Measurements from ENCODE around the gene RASA2.

Gene RASA2

DNA sequence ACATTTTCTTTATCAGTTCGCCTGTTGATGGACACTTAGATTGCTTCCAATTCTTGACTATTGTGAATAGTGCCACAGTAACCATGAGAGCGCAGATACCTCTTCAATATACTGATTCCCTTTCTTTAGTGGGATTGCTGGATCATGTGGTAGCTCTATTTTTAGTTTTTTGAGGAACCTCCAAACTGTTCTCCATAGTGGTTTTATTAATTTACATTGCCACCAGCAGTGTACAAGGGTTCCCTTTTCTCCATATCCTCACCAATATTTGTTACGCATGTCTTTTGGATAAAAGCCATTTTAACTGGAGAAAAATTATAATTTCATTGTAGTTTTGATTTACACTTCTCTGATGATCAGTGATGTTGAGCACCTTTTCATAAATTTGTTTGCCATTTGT is 59.3 kb downstream of the RASA2 start:
- no peak for DNase-seq (ENCODE audit: low read depth)
- TF ChIP-seq, protein P1, sequence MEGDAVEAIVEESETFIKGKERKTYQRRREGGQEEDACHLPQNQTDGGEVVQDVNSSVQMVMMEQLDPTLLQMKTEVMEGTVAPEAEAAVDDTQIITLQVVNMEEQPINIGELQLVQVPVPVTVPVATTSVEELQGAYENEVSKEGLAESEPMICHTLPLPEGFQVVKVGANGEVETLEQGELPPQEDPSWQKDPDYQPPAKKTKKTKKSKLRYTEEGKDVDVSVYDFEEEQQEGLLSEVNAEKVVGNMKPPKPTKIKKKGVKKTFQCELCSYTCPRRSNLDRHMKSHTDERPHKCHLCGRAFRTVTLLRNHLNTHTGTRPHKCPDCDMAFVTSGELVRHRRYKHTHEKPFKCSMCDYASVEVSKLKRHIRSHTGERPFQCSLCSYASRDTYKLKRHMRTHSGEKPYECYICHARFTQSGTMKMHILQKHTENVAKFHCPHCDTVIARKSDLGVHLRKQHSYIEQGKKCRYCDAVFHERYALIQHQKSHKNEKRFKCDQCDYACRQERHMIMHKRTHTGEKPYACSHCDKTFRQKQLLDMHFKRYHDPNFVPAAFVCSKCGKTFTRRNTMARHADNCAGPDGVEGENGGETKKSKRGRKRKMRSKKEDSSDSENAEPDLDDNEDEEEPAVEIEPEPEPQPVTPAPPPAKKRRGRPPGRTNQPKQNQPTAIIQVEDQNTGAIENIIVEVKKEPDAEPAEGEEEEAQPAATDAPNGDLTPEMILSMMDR (conservative IDR thresholded peaks at IDR 0.05; ENCODE audit: control insufficient read depth, insufficient read depth, low read depth, low read length): no peak
- no peak overlapping the region for H3K4me3 ChIP-seq (ENCODE audit: control insufficient read depth, low read depth, low read length)

DNA sequence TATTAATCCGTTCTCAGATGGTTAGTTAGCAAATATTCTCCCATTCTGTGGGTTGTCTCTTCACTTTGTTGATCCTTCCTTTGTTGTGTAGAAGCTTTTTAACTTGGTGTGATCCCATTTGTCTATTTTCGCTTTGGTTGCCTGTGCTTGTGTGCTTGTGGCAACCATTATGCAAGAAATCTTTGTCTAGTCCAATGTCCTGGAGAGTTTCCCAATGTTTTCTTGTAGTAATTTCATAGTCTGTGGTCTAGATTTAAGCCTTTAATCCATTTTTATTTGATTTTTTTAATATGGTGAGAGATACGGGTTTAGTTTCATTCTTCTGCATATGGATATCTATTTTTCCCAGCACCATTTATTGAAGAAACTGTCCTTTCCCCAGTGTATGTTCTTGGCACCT is 59.8 kb downstream of the RASA2 start:
- no peak overlapping the region for H3K4me3 ChIP-seq (ENCODE audit: control insufficient read depth, low read depth, low read length)
- TF ChIP-seq, protein P1 (conservative IDR thresholded peaks at IDR 0.05; ENCODE audit: control insufficient read depth, insufficient read depth, low read depth, low read length): no peak
- no peak for DNase-seq (ENCODE audit: low read depth)

GRCh38 chr3:141547791-141548190 is 61.0 kb downstream of the RASA2 start:
- TF ChIP-seq, protein P1 (conservative IDR thresholded peaks at IDR 0.05; ENCODE audit: control insufficient read depth, insufficient read depth, low read depth, low read length): no peak
- no peak overlapping the region for H3K4me3 ChIP-seq (ENCODE audit: control insufficient read depth, low read depth, low read length)
- DNase-seq (ENCODE audit: low read depth): no peak

DNA sequence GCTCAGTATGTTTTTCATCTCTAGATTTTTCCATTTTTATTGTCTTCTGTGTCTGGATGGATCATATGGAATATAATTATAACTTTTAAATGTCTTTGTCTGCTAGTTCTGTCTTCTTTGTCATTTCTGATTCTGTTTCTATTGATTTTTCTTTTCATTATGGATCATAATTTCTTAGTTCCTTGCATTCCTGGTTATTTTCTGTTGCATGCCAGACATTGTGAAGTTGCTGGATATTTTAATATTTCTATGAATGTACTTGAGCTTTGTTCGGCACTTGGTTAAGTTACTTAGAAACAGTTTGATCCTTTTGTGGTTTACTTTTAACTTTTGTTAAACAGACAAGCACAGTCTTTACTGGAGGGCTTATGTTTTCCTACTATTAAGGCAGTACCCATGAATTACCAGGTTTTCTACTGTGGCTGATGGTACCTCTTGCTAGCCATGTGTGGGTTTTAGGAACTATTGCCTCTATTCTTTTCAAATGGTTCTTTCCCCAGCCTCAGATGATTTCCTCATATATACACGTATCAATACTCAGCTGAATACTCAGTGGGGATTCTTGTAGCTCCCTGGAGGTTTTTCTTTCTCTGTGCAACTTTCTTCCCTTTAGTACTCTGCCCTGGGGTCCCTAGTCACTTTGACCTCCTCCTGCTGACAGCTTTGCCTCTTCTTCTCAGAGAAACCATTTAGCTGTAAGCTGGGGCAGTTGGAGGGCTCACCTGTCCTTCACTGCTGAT is 64.3 kb downstream of the RASA2 start:
- DNase-seq (ENCODE audit: low read depth): no peak
- TF ChIP-seq, protein P1 (conservative IDR thresholded peaks at IDR 0.05; ENCODE audit: control insufficient read depth, insufficient read depth, low read depth, low read length): no peak
- no peak overlapping the region for H3K4me3 ChIP-seq (ENCODE audit: control insufficient read depth, low read depth, low read length)

DNA sequence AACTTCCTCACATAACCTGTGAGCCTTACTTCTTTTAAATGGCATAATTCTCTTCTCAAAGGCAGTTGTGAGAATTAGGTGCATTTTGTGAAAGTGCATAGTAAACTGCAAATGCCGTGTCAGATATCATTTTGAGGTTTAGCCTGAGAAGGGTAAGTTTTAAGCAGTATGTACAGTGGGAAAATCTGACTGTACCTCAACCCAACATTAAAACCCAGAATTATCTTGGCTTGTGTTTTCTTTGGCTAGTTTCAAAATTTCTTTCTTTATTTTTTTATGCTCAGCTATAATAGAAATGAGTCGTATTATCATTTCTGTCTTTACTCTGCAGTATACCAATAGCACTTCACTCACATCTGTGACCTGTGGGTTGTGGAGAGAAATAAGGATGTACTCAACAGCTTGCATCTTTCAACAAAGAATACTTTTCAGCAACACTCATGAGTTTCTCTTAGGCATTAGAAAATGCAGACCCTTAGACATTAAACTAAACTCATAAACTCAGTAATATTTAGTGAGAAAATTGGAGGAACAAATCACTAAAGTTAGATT is 65.7 kb downstream of the RASA2 start:
- DNase-seq (ENCODE audit: low read depth): no peak
- TF ChIP-seq, protein P1 (conservative IDR thresholded peaks at IDR 0.05; ENCODE audit: control insufficient read depth, insufficient read depth, low read depth, low read length): no peak
- H3K4me3 ChIP-seq (ENCODE audit: control insufficient read depth, low read depth, low read length): no peak overlapping the region

GRCh38 chr3:141553055-141553454 is 66.2 kb downstream of the RASA2 start:
- no peak for DNase-seq (ENCODE audit: low read depth)
- TF ChIP-seq, protein P1 (conservative IDR thresholded peaks at IDR 0.05; ENCODE audit: control insufficient read depth, insufficient read depth, low read depth, low read length): no peak
- no peak overlapping the region for H3K4me3 ChIP-seq (ENCODE audit: control insufficient read depth, low read depth, low read length)
